Measurements from ENCODE around the gene IFRD2.

DNA sequence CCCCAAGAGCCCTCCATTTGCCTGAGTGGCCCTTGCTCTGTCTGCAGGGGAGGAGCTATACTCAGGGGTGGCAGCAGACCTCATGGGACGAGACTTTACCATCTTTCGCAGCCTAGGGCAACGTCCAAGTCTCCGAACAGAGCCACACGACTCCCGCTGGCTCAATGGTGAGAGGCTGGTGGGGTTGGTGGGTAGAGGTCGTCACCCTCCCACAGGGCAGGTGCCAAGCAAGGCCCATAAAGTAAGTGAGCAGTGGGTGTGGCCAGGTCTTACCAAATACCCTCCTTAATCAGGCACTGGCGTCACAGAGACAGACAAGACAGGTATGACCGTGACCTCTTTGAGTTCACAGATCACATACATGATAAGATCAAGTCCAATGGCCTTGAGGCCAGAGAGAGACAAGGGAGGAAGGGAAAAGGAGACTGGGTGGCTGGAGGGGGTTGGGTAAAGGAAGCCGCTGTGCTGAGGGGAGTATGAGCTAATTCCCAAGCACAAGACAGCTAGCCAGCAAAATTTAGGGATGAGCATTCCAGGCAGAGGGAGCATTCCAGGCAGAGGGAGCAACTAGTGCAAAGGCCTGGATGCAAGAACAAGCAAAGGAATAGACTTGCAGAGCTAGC is 20.8 kb downstream of the IFRD2 start:
- TF ChIP-seq, protein P1, sequence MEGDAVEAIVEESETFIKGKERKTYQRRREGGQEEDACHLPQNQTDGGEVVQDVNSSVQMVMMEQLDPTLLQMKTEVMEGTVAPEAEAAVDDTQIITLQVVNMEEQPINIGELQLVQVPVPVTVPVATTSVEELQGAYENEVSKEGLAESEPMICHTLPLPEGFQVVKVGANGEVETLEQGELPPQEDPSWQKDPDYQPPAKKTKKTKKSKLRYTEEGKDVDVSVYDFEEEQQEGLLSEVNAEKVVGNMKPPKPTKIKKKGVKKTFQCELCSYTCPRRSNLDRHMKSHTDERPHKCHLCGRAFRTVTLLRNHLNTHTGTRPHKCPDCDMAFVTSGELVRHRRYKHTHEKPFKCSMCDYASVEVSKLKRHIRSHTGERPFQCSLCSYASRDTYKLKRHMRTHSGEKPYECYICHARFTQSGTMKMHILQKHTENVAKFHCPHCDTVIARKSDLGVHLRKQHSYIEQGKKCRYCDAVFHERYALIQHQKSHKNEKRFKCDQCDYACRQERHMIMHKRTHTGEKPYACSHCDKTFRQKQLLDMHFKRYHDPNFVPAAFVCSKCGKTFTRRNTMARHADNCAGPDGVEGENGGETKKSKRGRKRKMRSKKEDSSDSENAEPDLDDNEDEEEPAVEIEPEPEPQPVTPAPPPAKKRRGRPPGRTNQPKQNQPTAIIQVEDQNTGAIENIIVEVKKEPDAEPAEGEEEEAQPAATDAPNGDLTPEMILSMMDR (IDR thresholded peaks at IDR 0.05), result no peak
- TF ChIP-seq ZFX (IDR thresholded peaks at IDR 0.05; ENCODE audit: borderline replicate concordance), result no peak

All from 22Rv1 (cell line).